ENCODE results near the gene RCC1.

DNA sequence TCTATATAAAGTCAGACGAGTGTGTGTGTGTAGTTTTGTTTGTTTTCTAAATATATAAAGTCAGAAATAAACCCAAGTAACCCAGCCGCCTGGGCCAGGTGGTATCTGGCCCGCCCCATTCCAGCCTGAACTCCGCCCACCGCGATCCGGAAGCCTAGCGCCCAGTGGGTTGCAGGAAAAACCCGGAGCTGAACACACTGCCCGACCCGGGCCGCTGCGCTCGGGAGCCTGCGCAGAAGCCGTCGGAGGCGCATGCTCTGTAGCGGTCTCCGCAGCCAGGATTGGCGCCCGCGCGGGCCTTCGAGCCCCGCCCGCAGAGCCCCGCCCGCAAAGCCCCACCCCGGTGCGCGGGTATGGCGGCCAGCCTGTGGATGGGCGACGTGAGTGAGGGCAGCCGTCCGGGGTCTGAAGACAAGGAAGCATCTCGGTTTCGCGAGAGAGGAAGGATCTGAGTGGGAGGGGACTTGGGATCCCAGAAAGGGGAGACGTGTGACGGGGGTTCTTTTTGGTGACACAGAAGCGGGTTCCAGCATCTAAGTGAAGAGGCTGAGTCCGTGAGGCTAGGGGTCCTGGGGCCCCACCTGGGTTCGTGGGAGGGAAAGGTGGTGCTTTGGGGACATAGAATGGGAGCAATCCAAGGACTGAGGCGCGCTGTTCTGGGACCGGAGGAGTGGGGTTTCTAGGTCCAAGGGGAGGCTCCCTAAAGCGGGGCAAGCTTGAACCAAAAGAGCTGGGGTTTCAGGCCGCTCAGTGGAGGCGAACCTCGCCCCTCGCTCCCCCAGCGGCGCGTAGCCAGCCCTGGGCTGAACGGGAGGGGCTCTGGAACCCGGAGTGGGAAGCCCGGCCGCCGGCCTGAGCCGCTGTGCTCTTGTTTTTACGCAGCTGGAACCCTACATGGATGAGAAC is 47.2 kb downstream of the RCC1 start, which contains the start of gene TRNAU1AP:
- TF ChIP-seq, protein P1, sequence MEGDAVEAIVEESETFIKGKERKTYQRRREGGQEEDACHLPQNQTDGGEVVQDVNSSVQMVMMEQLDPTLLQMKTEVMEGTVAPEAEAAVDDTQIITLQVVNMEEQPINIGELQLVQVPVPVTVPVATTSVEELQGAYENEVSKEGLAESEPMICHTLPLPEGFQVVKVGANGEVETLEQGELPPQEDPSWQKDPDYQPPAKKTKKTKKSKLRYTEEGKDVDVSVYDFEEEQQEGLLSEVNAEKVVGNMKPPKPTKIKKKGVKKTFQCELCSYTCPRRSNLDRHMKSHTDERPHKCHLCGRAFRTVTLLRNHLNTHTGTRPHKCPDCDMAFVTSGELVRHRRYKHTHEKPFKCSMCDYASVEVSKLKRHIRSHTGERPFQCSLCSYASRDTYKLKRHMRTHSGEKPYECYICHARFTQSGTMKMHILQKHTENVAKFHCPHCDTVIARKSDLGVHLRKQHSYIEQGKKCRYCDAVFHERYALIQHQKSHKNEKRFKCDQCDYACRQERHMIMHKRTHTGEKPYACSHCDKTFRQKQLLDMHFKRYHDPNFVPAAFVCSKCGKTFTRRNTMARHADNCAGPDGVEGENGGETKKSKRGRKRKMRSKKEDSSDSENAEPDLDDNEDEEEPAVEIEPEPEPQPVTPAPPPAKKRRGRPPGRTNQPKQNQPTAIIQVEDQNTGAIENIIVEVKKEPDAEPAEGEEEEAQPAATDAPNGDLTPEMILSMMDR (IDR thresholded peaks at IDR 0.05): no peak
- TF ChIP-seq POLR2A (IDR thresholded peaks at IDR 0.05): no peak
